GM10266 (cell line): Measurements from ENCODE around the gene KTN1.
A peak's percentile ranks its signal among the peaks of the same experiment; 100 is the strongest.

ENCODE experiments used
- DNase-seq: peaks from one replicate; pipeline ENCODE4 v3.0.0; 2012; ENCODE audit errors: extremely low spot score
- TF ChIP-seq, protein P1 (sequence below): IDR thresholded peaks from 2 replicates; pipeline ENCODE4 v1.5.1; 2012; ENCODE audit warnings: mild to moderate bottlenecking, low read depth; ENCODE audit not compliant: control insufficient read depth, insufficient read depth; ENCODE audit errors: missing control alignments

Gene KTN1

DNA sequence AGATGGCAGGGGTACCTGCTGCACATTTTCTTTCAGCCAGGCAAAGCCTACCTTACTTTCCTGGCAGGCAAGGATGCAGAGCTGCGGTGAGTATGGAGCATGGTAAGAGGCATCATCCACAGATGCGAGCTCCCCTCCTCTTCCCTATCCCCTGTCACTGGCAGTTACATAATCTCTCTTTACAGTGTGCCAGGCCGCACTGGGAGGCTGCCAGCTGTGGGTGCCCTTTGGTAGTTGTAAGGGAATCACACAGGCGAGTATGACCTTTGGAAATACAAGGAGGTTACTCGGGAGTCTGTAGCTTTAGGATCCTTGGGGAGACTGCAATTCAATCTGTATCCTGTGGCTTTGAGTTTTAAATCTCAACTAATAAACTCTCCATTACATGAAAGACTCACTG is 132.5 kb downstream of the KTN1 start:
- TF ChIP-seq, protein P1, sequence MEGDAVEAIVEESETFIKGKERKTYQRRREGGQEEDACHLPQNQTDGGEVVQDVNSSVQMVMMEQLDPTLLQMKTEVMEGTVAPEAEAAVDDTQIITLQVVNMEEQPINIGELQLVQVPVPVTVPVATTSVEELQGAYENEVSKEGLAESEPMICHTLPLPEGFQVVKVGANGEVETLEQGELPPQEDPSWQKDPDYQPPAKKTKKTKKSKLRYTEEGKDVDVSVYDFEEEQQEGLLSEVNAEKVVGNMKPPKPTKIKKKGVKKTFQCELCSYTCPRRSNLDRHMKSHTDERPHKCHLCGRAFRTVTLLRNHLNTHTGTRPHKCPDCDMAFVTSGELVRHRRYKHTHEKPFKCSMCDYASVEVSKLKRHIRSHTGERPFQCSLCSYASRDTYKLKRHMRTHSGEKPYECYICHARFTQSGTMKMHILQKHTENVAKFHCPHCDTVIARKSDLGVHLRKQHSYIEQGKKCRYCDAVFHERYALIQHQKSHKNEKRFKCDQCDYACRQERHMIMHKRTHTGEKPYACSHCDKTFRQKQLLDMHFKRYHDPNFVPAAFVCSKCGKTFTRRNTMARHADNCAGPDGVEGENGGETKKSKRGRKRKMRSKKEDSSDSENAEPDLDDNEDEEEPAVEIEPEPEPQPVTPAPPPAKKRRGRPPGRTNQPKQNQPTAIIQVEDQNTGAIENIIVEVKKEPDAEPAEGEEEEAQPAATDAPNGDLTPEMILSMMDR: no peak

DNA sequence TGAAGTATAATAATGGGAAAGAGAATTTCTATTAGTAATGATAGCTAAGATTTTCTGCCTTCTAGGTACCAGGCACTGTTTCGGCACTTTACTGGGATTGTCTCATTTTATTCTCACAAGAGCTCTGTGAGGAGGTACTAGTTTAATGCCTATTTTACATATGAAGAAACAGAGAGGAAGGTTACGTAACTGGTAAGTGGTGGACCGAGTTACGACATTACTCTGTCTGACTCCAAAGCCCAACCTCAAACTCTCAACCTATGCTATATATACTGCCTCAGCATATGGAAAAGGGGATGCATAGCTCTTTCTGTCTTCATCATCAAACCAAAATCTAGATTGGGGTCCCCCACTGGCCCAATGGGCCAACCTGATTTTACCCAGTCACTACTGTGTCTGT is 133.5 kb downstream of the KTN1 start:
- DNase-seq: no peak
- TF ChIP-seq, protein P1: no peak

More for the DNA sequence above, 132.5 kb downstream of the KTN1 start:
- DNase-seq: no peak

DNA sequence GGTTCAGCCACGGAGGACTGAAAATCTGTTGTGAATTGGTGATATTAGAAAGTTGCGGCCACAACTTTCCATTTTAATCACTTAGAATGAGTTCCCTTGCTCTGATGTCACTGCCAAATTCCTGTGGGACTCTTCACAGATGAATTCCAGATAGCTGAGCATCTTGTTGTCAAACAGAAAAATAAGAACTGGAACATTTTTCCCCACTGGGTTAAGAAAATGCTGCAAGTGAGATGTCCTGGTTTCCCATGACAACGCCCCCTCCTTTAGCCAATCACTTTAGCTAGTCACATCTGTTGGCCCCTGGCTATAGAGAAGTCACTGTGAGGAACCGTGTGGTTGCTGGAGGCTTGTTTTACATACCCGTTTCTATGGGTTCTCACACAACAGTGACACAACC is 135.9 kb downstream of the KTN1 start:
- DNase-seq: peak; percentile 12

DNA sequence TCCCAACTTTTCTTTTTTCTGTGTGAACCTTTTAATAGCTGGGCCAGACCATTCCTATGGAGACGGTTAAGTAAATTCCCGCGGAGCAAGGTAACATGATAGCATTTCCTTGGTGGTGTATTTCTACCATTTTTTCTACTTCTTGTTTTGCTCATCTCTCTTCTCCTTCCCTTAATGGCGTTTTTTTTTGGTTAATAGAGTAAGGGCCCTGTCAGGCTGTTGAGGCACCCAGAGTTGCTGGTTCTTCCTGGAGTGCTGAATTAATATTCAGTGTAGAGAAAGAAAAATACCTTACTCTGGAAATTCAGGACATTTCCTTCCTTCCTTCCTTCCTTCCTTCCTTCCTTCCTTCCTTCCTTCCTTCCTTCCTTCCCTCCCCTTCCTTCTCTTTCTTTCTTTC is 137.6 kb downstream of the KTN1 start:
- TF ChIP-seq, protein P1: no peak
- DNase-seq: no peak

More for the DNA sequence above, 135.9 kb downstream of the KTN1 start:
- TF ChIP-seq, protein P1: no peak

DNA sequence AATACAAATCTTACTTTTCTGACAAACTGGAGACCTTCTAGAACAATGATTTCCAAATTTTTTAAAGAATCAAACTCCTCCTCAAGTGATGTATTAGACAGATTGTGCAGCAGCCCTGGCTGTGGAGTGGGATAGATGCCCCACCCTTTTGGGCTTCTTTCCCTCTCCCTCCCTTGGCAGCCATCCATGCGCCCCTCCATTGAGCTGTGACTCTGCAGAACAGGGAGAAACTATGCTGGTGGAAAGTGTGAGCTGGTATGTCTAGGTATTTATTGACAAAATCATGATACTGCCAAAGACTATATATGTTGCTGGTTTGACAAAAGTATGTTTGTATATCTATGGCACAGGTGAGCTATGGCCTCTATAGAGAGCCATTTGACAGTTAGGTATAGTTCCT is 138.5 kb downstream of the KTN1 start:
- no peak for DNase-seq
- TF ChIP-seq, protein P1: no peak

DNA sequence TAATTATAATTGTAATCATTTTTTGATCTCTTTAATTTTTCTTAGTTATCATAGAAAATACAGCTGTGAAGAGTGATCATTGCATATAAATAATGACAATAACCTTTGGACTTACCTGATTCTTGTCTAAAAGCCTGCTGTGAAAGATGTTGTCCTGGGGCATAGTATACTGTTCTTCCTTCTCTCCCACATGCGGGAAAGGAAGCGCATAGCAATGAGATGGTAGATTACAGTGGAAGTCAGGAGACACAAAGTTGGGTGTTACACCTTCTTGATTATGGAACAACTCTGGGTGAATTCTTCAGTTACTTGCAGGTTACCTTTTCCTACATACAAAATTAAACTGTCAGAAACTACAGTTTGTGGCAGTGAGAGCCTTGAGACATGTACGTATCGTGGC is 140.8 kb downstream of the KTN1 start:
- TF ChIP-seq, protein P1: no peak
- no peak for DNase-seq

DNA sequence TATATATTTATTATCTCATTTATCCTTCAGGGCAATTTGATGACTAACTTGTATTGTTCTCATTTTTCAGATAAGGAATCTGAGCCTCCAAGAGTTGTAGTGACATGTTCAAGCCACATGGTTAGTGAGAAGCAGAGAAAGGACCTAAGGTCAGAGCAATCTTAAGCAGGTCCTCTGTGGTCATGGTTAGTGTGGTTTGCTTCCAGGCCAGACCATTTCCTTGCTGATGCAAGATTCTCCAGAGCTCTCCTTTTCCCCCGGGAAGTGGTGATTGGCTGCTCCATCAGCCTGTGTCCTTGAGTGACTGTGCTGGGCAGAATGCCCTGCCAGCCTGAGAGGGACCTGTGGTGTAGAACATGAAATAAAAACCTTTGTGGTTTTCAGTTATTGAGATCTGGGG is 141.3 kb downstream of the KTN1 start:
- DNase-seq: no peak

More for the DNA sequence above, 141.3 kb downstream of the KTN1 start:
- TF ChIP-seq, protein P1: no peak
